ENCODE data around the gene YIF1A. TPM values are rescaled to one million over a fixed set of nuclear protein-coding genes. Genes with fewer than 3 reads are reported as not detected.

The YIF1A gene
- total and polyA plus RNA-seq, 7 experiments from 2014 or later = 25.0 to 66.2 (median 34.1) TPM

GRCh38 chr11:66290330-66290621 is 1.3 kb upstream of the YIF1A start:
- Mint-ChIP-seq H3K4me1 (peaks cover 16 to 46% (median 37%) of the 10 kb centered on the region in 7 donors), H3K27ac (peak overlapping the region in 5 of 9 donors; percentile 42 to 94 (median 45)), H3K4me3 (peak overlapping the region; percentile 86 to 96 (median 90)), H3K27me3 (peaks cover 13 to 35% (median 13%) of the 10 kb centered on the region in 5 donors), H3K9me3 (peaks cover 0 to 1% (median 0%) of the 10 kb centered on the region in 11 donors), H3K36me3 (peaks cover 0 to 4% (median 0%) of the 10 kb centered on the region in 5 donors)
- no peak for DNase-seq
- ChIA-PET CTCF (interaction anchor here (0.8 kb wide), 1 partner anchor 96 kb away, joined by 4 read pairs; no protein-coding TSS in a partner anchor), POLR2A (interaction anchor here (1.3 to 2.4 kb wide), 5 partner anchors 19 to 131 kb away, joined by 3 to 15 read pairs (median 9); partner anchors contain the start of gene CD248)
- intact Hi-C loops (cut with micrococcal nuclease) = no loop called here
- H3K9me3 ChIP-seq (ENCODE audit: control insufficient read depth in 2 of 3, low read length in 3 of 3) = no peaks in the 10 kb centered on the region
- H3K27me3 ChIP-seq (ENCODE audit: control insufficient read depth in 2 of 2, insufficient read depth in 2 of 2, low read length in 2 of 2) = peaks cover 0 to 7% of the 10 kb centered on the region in 2 donors
- H3K4me1 ChIP-seq (ENCODE audit: control insufficient read depth in 2 of 2, insufficient read depth in 2 of 2, low read length in 2 of 2) = peaks cover 18 to 19% of the 10 kb centered on the region in 2 donors
- peaks cover 0 to 2% (median 0%) of the 10 kb centered on the region in 3 experiments for H3K36me3 ChIP-seq (ENCODE audit: control insufficient read depth in 2 of 3, insufficient read depth in 3 of 3, low read length in 3 of 3)
- no peak overlapping the region for H3K27ac ChIP-seq (ENCODE audit: low read depth, low read length)
- no peak for ATAC-seq
- H3K4me3 ChIP-seq (ENCODE audit: low read length) = no peak overlapping the region

DNA sequence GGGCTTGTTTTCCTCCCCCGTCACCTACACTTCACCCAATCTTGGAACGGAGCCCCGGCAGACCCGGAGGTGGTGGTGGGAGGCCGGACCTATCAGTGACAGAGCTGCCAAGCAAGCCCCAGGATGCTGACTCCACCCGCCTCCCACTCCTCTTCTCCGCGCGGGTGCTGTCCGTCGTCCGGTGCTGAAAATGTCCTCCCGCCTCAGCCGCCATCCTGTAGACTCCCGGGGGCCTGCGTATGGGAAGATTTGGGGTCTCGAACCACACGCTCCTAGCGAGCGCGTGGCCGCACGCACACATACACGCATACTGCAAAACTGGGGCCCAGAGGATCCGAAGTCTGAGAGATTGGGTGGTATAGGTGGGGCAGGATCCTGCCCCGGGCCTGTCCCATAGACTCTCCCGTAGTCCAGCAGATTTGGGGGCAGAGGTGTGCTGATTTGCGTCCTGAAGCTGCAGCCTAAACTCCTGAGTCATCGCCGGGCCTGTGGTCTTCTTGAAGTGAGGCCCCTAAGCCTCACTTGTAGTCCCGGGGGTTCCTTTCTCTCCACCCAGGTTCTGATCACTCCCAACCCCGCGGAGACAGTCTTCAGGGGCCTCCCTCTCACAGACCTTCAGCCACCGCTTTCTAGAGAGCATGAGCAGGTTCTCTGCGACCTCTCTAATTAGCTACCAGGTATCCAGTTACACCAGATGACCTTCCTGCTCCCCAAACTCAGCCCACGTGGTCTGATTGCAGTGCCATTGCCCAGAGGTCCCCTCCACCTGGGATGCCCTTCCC is 796 bp upstream of the YIF1A start:
- peak overlapping the region; percentile 76 for H3K27ac ChIP-seq (ENCODE audit: low read depth, low read length)

DNA sequence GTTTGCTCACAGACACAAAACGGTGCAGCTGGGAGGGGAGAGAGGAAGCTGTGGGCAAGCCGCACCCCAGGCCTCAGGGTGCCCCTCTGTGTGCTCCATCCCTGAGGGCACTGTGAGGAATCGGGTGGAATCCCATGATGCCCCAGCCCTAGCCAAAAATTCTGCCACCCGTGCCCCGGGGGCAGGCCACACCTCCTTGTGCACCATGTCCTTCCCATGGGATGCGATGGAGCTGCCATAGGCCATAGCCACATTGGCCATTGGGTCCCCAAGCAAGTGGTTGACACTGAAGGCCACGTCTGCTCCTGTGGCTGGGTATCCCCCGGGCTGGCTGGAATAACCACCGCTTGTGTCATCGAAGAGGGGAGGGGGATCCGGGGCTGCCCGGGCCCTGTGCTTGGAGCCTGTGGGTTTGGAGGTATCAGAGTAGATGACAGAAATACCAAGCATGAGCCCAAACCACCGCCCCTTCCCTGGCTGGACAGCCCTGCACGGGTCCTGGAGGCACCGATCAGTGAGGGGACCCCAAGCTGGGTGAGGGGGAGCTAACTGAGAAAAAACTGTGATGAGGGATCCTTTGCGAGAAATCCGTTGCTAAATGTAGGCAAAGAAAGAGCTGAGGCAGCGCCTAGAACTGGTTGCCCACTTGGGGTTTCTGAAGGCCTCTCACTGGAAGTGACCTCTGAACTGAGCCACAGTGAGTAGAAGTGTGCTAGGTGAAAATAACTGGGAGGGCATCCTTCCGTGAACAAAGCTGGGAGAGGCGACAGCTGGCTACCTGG is 863 bp downstream of the YIF1A start:
- peaks cover 0 to 1% (median 0%) of the 10 kb centered on the region in 11 donors for H3K9me3 Mint-ChIP-seq
- peak overlapping the region; percentile 86 to 96 (median 90) for H3K4me3 Mint-ChIP-seq
- ChIA-PET CTCF (interaction anchor here (0.6 to 2.5 kb wide), 3 partner anchors 23 to 1118 kb away, joined by 3 to 12 read pairs (median 8); partner anchors contain the start of gene SPDYC), POLR2A (interaction anchor here (0.6 to 4.4 kb wide), 13 partner anchors 7 to 428 kb away, joined by 3 to 28 read pairs (median 4); partner anchors contain the start of genes BRMS1, CNIH2, MUS81 and RAB1B)
- DNase-seq = no peak
- Histone ChIP-seq H3K27ac (ENCODE audit: low read depth, low read length) (peak overlapping the region; percentile 76), H3K27me3 (ENCODE audit: control insufficient read depth in 2 of 2, insufficient read depth in 2 of 2, low read length in 2 of 2) (peaks cover 0 to 5% of the 10 kb centered on the region in 2 donors), H3K36me3 (ENCODE audit: control insufficient read depth in 2 of 3, insufficient read depth in 3 of 3, low read length in 3 of 3) (peaks cover 0 to 13% (median 0%) of the 10 kb centered on the region in 3 experiments), H3K4me1 (ENCODE audit: control insufficient read depth in 2 of 2, insufficient read depth in 2 of 2, low read length in 2 of 2) (peaks cover 19 to 20% of the 10 kb centered on the region in 2 donors), H3K4me3 (ENCODE audit: low read length) (peak overlapping the region; percentile 99), H3K9me3 (ENCODE audit: control insufficient read depth in 2 of 3, low read length in 3 of 3) (no peaks in the 10 kb centered on the region)
- peak overlapping the region; percentile 73 to 93 (median 88) for H3K27ac Mint-ChIP-seq
- ATAC-seq = no peak
- peaks cover 7 to 28% (median 7%) of the 10 kb centered on the region in 5 donors for H3K27me3 Mint-ChIP-seq
- peaks cover 0 to 4% (median 0%) of the 10 kb centered on the region in 5 donors for H3K36me3 Mint-ChIP-seq
- H3K4me1 Mint-ChIP-seq = peaks cover 19 to 49% (median 40%) of the 10 kb centered on the region in 7 donors
- intact Hi-C loops (cut with micrococcal nuclease) = loop anchor here (10.0 kb wide), 3 partner anchors 233 to 1197 kb away; partner anchors contain the start of genes AIP (in 1 of the 2), MALAT1 (in 1 of the 2) and SF3B2 (in 1 of the 2)

More for the DNA sequence above, 796 bp upstream of the YIF1A start:
- POLR2A ChIA-PET = interaction anchor here (0.5 to 4.4 kb wide), 25 partner anchors 9 to 1131 kb away, joined by 3 to 28 read pairs (median 3); partner anchors contain the start of genes BRMS1, CCDC87, CCS and CD248
- Mint-ChIP-seq H3K27me3 (peaks cover 13 to 35% (median 13%) of the 10 kb centered on the region in 5 donors), H3K4me1 (peaks cover 16 to 46% (median 37%) of the 10 kb centered on the region in 7 donors), H3K36me3 (peaks cover 0 to 4% (median 0%) of the 10 kb centered on the region in 5 donors), H3K9me3 (peaks cover 0 to 1% (median 0%) of the 10 kb centered on the region in 11 donors), H3K27ac (peak overlapping the region; percentile 74 to 97 (median 92)), H3K4me3 (peak overlapping the region; percentile 86 to 96 (median 90))
- no peaks in the 10 kb centered on the region for H3K9me3 ChIP-seq (ENCODE audit: control insufficient read depth in 2 of 3, low read length in 3 of 3)
- intact Hi-C loops (cut with micrococcal nuclease) = loop anchor here (1.0 to 10.0 kb wide), 10 partner anchors 21 to 1195 kb away; partner anchors contain the start of genes NPAS4 (in 2 of the 2), RAB1B (in 2 of the 2), AIP (in 1 of the 2) and BANF1 (in 1 of the 2)
- peaks cover 18 to 19% of the 10 kb centered on the region in 2 donors for H3K4me1 ChIP-seq (ENCODE audit: control insufficient read depth in 2 of 2, insufficient read depth in 2 of 2, low read length in 2 of 2)
- H3K27me3 ChIP-seq (ENCODE audit: control insufficient read depth in 2 of 2, insufficient read depth in 2 of 2, low read length in 2 of 2) = peaks cover 0 to 7% of the 10 kb centered on the region in 2 donors
- H3K4me3 ChIP-seq (ENCODE audit: low read length) = peak overlapping the region; percentile 99
- DNase-seq = peak in 2 of 9 donors; percentile 82 to 87
- CTCF ChIA-PET = interaction anchor here (1.0 to 2.5 kb wide), 3 partner anchors 21 to 67 kb away, joined by 3 to 12 read pairs (median 8); no protein-coding TSS in a partner anchor
- ATAC-seq = peak; percentile 60
- peaks cover 0 to 8% (median 0%) of the 10 kb centered on the region in 3 experiments for H3K36me3 ChIP-seq (ENCODE audit: control insufficient read depth in 2 of 3, insufficient read depth in 3 of 3, low read length in 3 of 3)

DNA sequence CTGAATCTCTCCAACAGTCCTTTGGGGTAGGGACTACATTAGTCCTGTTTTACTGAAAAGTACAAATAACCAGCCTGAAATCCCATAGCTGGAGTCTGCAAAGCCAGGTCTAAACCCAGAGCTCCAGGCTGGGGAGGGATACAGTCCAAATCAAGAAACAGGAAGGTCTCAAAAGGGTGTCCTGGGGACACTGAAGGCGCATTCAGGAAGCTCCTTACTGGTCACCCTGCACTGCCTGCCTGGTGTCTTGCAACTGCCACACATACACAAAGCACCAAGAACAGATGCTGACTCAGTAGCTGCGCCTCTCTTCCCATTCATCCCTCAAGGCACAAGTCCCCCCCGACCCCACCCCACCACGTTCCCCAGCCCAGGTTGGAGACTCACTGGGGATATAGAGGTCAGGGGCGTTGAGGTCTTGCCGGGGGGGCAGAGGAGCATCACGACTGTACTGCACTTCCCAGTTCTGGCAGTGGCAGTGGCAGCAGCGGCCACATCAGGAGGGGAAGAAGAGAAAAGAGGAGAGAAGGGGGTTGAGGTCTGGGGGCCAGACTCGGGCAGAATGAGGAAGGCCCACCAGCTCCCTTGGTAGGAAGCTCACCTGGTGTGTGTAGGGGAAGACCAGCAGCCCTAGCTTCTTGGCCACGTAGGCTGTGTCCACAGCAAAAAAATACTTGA is 1.6 kb downstream of the YIF1A start:
- Histone ChIP-seq H3K36me3 (ENCODE audit: control insufficient read depth in 2 of 3, insufficient read depth in 3 of 3, low read length in 3 of 3) (peaks cover 0 to 13% (median 0%) of the 10 kb centered on the region in 3 experiments), H3K27ac (ENCODE audit: low read depth, low read length) (no peak overlapping the region), H3K9me3 (ENCODE audit: control insufficient read depth in 2 of 3, low read length in 3 of 3) (no peaks in the 10 kb centered on the region), H3K27me3 (ENCODE audit: control insufficient read depth in 2 of 2, insufficient read depth in 2 of 2, low read length in 2 of 2) (no peaks in the 10 kb centered on the region), H3K4me3 (ENCODE audit: low read length) (no peak overlapping the region), H3K4me1 (ENCODE audit: control insufficient read depth in 2 of 2, insufficient read depth in 2 of 2, low read length in 2 of 2) (peaks cover 24 to 26% of the 10 kb centered on the region in 2 donors)
- POLR2A ChIA-PET = interaction anchor here (0.6 to 4.4 kb wide), 7 partner anchors 9 to 67 kb away, joined by 3 to 28 read pairs (median 4); partner anchors contain the start of genes BRMS1, CNIH2 and RAB1B
- CTCF ChIA-PET = interaction anchor here (2.5 kb wide), 1 partner anchor 65 kb away, joined by 8 read pairs; no protein-coding TSS in a partner anchor
- ATAC-seq = no peak
- Mint-ChIP-seq H3K4me3 (peak overlapping the region; percentile 66 to 89 (median 78)), H3K4me1 (peaks cover 19 to 50% (median 42%) of the 10 kb centered on the region in 7 donors), H3K9me3 (peaks cover 0 to 1% (median 0%) of the 10 kb centered on the region in 11 donors), H3K27me3 (peaks cover 0 to 22% (median under 1%) of the 10 kb centered on the region in 5 donors), H3K27ac (peak overlapping the region in 4 of 9 donors; percentile 53 to 69 (median 61)), H3K36me3 (no peaks in the 10 kb centered on the region)
- DNase-seq = no peak
- intact Hi-C loops (cut with micrococcal nuclease) = loop anchor here (10.0 kb wide), 3 partner anchors 233 to 1197 kb away; partner anchors contain the start of genes AIP (in 1 of the 2), MALAT1 (in 1 of the 2) and SF3B2 (in 1 of the 2)

- Histone ChIP-seq H3K4me1 (ENCODE audit: control insufficient read depth in 2 of 2, insufficient read depth in 2 of 2, low read length in 2 of 2) (peaks cover 29 to 31% of the 10 kb centered on the region in 2 donors), H3K27me3 (ENCODE audit: control insufficient read depth in 2 of 2, insufficient read depth in 2 of 2, low read length in 2 of 2) (no peaks in the 10 kb centered on the region), H3K27ac (ENCODE audit: low read depth, low read length) (no peak overlapping the region), H3K36me3 (ENCODE audit: control insufficient read depth in 2 of 3, insufficient read depth in 3 of 3, low read length in 3 of 3) (peaks cover 0 to 13% (median 0%) of the 10 kb centered on the region in 3 experiments), H3K9me3 (ENCODE audit: control insufficient read depth in 2 of 3, low read length in 3 of 3) (no peaks in the 10 kb centered on the region), H3K4me3 (ENCODE audit: low read length) (no peak overlapping the region)
- peaks cover 22 to 56% (median 47%) of the 10 kb centered on the region in 7 donors for H3K4me1 Mint-ChIP-seq
- no peaks in the 10 kb centered on the region for H3K36me3 Mint-ChIP-seq
- ChIA-PET CTCF (interaction anchor here (1.2 kb wide), 1 partner anchor 15 kb away, joined by 3 read pairs; no protein-coding TSS in a partner anchor), POLR2A (interaction anchor here (0.7 to 4.4 kb wide), 4 partner anchors 18 to 64 kb away, joined by 3 to 28 read pairs (median 5); partner anchors contain the start of genes BRMS1 and RAB1B)
- peak overlapping the region in 9 of 10 donors; percentile 18 to 89 (median 71) for H3K4me3 Mint-ChIP-seq
- H3K27ac Mint-ChIP-seq = peak overlapping the region in 1 of 9 donors; percentile 18
- intact Hi-C loops (cut with micrococcal nuclease) = loop anchor here (10.0 kb wide), 3 partner anchors 232 to 1198 kb away; partner anchors contain the start of genes AIP (in 1 of the 2), MALAT1 (in 1 of the 2) and SF3B2 (in 1 of the 2)
- peaks cover 0 to 1% (median 0%) of the 10 kb centered on the region in 11 donors for H3K9me3 Mint-ChIP-seq
- ATAC-seq = no peak
- DNase-seq = no peak
- peaks cover 0 to 22% (median 0%) of the 10 kb centered on the region in 5 donors for H3K27me3 Mint-ChIP-seq
These were observed 2.2 kb downstream of the YIF1A start for GRCh38 chr11:66286699-66287098.

Measured in naive thymus-derived CD4-positive, alpha-beta T cell (primary cell).